K562 (cell line): ENCODE data around the gene PWWP2A.

Experiments used
- CHD4 ChIP-seq: fragments of 200-600 bp; sonication (generic); IDR thresholded peaks from 3 replicates; pipeline ENCODE4 v1.6.1; 2012; ENCODE audit warnings: low read depth, mild to moderate bottlenecking, mixed read lengths, low read length, inconsistent platforms; ENCODE audit not compliant: insufficient read depth, insufficient replicate concordance, poor library complexity, severe bottlenecking
- CTCF ChIP-seq, 3 experiments: IDR thresholded peaks in 2 of 3; conservative IDR thresholded peaks in 1 of 3; 2 replicates each; pipeline ENCODE4 v1.5.1; 2011 to 2012; ENCODE audit warnings: low read length in 3 of 3, mild to moderate bottlenecking in 3 of 3, control low read depth in 2 of 3, improper control_type of control experiment in 1 of 3, inconsistent platforms in 1 of 3, low read depth in 1 of 3, mixed read lengths in 1 of 3, moderate library complexity in 1 of 3; ENCODE audit not compliant: insufficient read depth in 2 of 3
- DNMT1 ChIP-seq: fragments of 450-650 bp; IDR thresholded peaks from 2 replicates; pipeline ENCODE4 v1.6.1; 2016; ENCODE audit warnings: antibody characterized with exemption, mild to moderate bottlenecking
- HNRNPH1 ChIP-seq: fragments of 200-400 bp; formaldehyde crosslinking; optimal IDR thresholded peaks from 2 replicates; pipeline ENCODE3; 2017; ENCODE audit warnings: low read depth, mild to moderate bottlenecking, low read length, moderate library complexity
- KHSRP ChIP-seq: fragments of 450-650 bp; IDR thresholded peaks from 2 replicates; pipeline ENCODE4 v1.6.1; 2017
- MAX ChIP-seq: sonication (generic); formaldehyde crosslinking; IDR thresholded peaks from 2 replicates; pipeline ENCODE4 v1.9.0; 2022; ENCODE audit warnings: mild to moderate bottlenecking, missing genetic modification reagents
- PCBP1 ChIP-seq: fragments of 200-400 bp; formaldehyde crosslinking; IDR thresholded peaks from 2 replicates; pipeline ENCODE4 v1.6.1; 2018; ENCODE audit warnings: mild to moderate bottlenecking, low read depth, low read length; ENCODE audit not compliant: poor library complexity, severe bottlenecking
- RAD21 ChIP-seq, 2 experiments: fragments of 250-450 bp in 1 of 2; fragments of 450-650 bp in 1 of 2; sonication (Bioruptor Pico) in 1 of 2; formaldehyde crosslinking in 1 of 2; IDR thresholded peaks in 1 of 2; conservative IDR thresholded peaks in 1 of 2; 2 replicates each; pipeline versions ENCODE4 v1.4.0 to v1.8.0; 2020 to 2022; ENCODE audit warnings: mild to moderate bottlenecking in 2 of 2, moderate library complexity in 1 of 2
- SP1 ChIP-seq: sonication (generic); formaldehyde crosslinking; IDR thresholded peaks from 2 replicates; pipeline ENCODE4 v1.8.1; 2022; ENCODE audit warnings: mild to moderate bottlenecking, missing genetic modification reagents
- TSHZ1 ChIP-seq: fragments of 250-450 bp; sonication (Bioruptor Pico); IDR thresholded peaks from 2 replicates; pipeline ENCODE4 v1.4.0; 2020; ENCODE audit warnings: mild to moderate bottlenecking, moderate library complexity
- USF1 ChIP-seq: sonication (generic); formaldehyde crosslinking; IDR thresholded peaks from 2 replicates; pipeline ENCODE4 v1.9.0; 2022; ENCODE audit warnings: mild to moderate bottlenecking, missing genetic modification reagents
- ZBTB7A ChIP-seq: IDR thresholded peaks from 2 replicates; pipeline ENCODE4 v1.6.1; 2011; ENCODE audit warnings: low read depth, mild to moderate bottlenecking, low read length, moderate library complexity, borderline replicate concordance; ENCODE audit not compliant: control insufficient read depth
- ZNF707 ChIP-seq: fragments of 250-450 bp; sonication (Bioruptor Pico); conservative IDR thresholded peaks from 2 replicates; pipeline ENCODE4 v1.8.0; 2022; ENCODE audit warnings: inconsistent platforms, mild to moderate bottlenecking, moderate library complexity

GRCh38 chr5:160133918-160134304 is 14.7 kb upstream of the PWWP2A start:
- no peak for TF ChIP-seq SP1 (CRISPR knock-in tag)
- no peak for TF ChIP-seq CHD4
- TF ChIP-seq DNMT1 = no peak
- TF ChIP-seq PCBP1 = no peak
- no peak for TF ChIP-seq KHSRP
- no peak for TF ChIP-seq CTCF (IDR thresholded peaks at IDR 0.05 in 2 of 3, conservative IDR thresholded peaks at IDR 0.05 in 1 of 3; ENCODE audit: insufficient read depth in 2 of 3, low read depth in 1 of 3, low read length in 3 of 3)
- no peak for TF ChIP-seq MAX (CRISPR knock-in tag)
- TF ChIP-seq USF1 (CRISPR knock-in tag) = no peak
- TF ChIP-seq RAD21 (CRISPR knock-in tag; conservative IDR thresholded peaks at IDR 0.05 in 1 of 2, IDR thresholded peaks at IDR 0.05 in 1 of 2) = no peak
- no peak for TF ChIP-seq HNRNPH1
- no peak for TF ChIP-seq ZNF707 (CRISPR knock-in tag)
- no peak for TF ChIP-seq TSHZ1 (CRISPR knock-in tag)
- no peak for TF ChIP-seq ZBTB7A
